Renal pelvis (tissue), 4 donors: ENCODE measurements around the gene SLC39A11. TPM values are rescaled to one million over a fixed set of nuclear protein-coding genes. Genes with fewer than 3 reads are reported as not detected.
"Not testable (repeated sequence)": the region's sequence is repeated elsewhere in the genome, so short reads cannot be mapped to it uniquely, and the experiment has no call there.

ENCODE experiments used
- DNase-seq: peaks from one replicate; pipeline ENCODE4 v3.0.0-alpha.2; 2013
- polyA plus RNA-seq, 3 donors: library from polyadenylated mRNA; unstranded; fragments of 120-200 nt; gene quantifications; one replicate each; pipeline ENCODE4 v1.2.1, GENCODE V29; 2013; ENCODE audit not compliant: insufficient read length in 3 of 3

SLC39A11 gene
- polyA plus RNA-seq, 3 donors, result 27.6 to 31.5 (median 30.7) TPM

- no peak for DNase-seq
Measured at GRCh38 chr17:72921347-72922054, 171.0 kb downstream of the SLC39A11 start.

GRCh38 chr17:72920513-72920912, 172.0 kb downstream of the SLC39A11 start:
- no peak for DNase-seq

GRCh38 chr17:72916991-72917390, 175.5 kb downstream of the SLC39A11 start:
- DNase-seq, result no peak

GRCh38 chr17:72915625-72916081, 176.8 kb downstream of the SLC39A11 start:
- DNase-seq, result no peak

GRCh38 chr17:72913142-72913682, 179.3 kb downstream of the SLC39A11 start:
- no peak for DNase-seq

GRCh38 chr17:72906306-72906705, 186.2 kb downstream of the SLC39A11 start:
- DNase-seq, result no peak

- no peak for DNase-seq
Measured at GRCh38 chr17:72903522-72903921, 189.0 kb downstream of the SLC39A11 start.

GRCh38 chr17:72901657-72902056, 190.8 kb downstream of the SLC39A11 start:
- no peak for DNase-seq

GRCh38 chr17:72901083-72901482, 191.4 kb downstream of the SLC39A11 start:
- peak; percentile 22 for DNase-seq

- DNase-seq, result no peak
Measured at GRCh38 chr17:72900654-72900971, 191.9 kb downstream of the SLC39A11 start.

GRCh38 chr17:72898725-72899124, 193.8 kb downstream of the SLC39A11 start:
- no peak for DNase-seq

GRCh38 chr17:72896288-72896687, 196.2 kb downstream of the SLC39A11 start:
- not testable (repeated sequence) for DNase-seq

GRCh38 chr17:72891627-72892026, 200.9 kb downstream of the SLC39A11 start:
- no peak for DNase-seq

GRCh38 chr17:72890711-72891110, 201.8 kb downstream of the SLC39A11 start:
- DNase-seq, result no peak

- no peak for DNase-seq
Measured at GRCh38 chr17:72887917-72888316, 204.6 kb downstream of the SLC39A11 start.

- DNase-seq, result no peak
Measured at GRCh38 chr17:72887322-72887721, 205.2 kb downstream of the SLC39A11 start.

- no peak for DNase-seq
Measured at GRCh38 chr17:72886622-72887021, 205.9 kb downstream of the SLC39A11 start.

GRCh38 chr17:72884066-72884465, 208.4 kb downstream of the SLC39A11 start:
- no peak for DNase-seq

GRCh38 chr17:72883351-72883750, 209.1 kb downstream of the SLC39A11 start:
- DNase-seq, result no peak

GRCh38 chr17:72882426-72882825, 210.1 kb downstream of the SLC39A11 start:
- DNase-seq, result no peak

- DNase-seq, result no peak
Measured at GRCh38 chr17:72879877-72880276, 212.6 kb downstream of the SLC39A11 start.

GRCh38 chr17:72878975-72879660, 213.4 kb downstream of the SLC39A11 start:
- no peak for DNase-seq

- DNase-seq, result no peak
Measured at GRCh38 chr17:72877348-72877747, 215.1 kb downstream of the SLC39A11 start.
